MM.1S (cell line): ENCODE measurements around the gene HTR5A.

Experiments
- DNase-seq: peaks from one replicate; pipeline ENCODE4 v3.0.0-alpha.2; 2015
- H2AFZ ChIP-seq: fragments of 300-600 bp; sonication (generic); 2 replicates; pipeline ENCODE4 v1.6.0; 2016; ENCODE audit warnings: antibody characterized with exemption, low read length
- H3F3A ChIP-seq: fragments of 300-600 bp; sonication (generic); 2 replicates; pipeline ENCODE4 v1.6.1; 2016; ENCODE audit warnings: mild to moderate bottlenecking, antibody characterized with exemption, low read length, moderate library complexity, mixed read lengths; ENCODE audit not compliant: insufficient read depth
- H3K27ac ChIP-seq: fragments of 300-600 bp; sonication (generic); 2 replicates; pipeline ENCODE4 v1.5.1; 2016; ENCODE audit warnings: mild to moderate bottlenecking, low read length
- H3K27me3 ChIP-seq: fragments of 300-600 bp; sonication (generic); replicated peaks from 2 replicates; pipeline ENCODE4 v1.6.0; 2016; ENCODE audit warnings: low read length; ENCODE audit not compliant: insufficient read depth
- H3K36me3 ChIP-seq: fragments of 300-600 bp; sonication (generic); replicated peaks from 2 replicates; pipeline ENCODE4 v1.6.1; 2016; ENCODE audit warnings: mild to moderate bottlenecking, low read length, mixed read lengths; ENCODE audit not compliant: insufficient read depth
- H3K4me1 ChIP-seq: fragments of 300-600 bp; sonication (generic); 2 replicates; pipeline ENCODE4 v1.6.1; 2016; ENCODE audit warnings: low read length, mixed read lengths
- H3K4me2 ChIP-seq: fragments of 300-600 bp; sonication (generic); 2 replicates; pipeline ENCODE4 v1.6.0; 2016; ENCODE audit warnings: low read depth, low read length
- H3K4me3 ChIP-seq: fragments of 300-600 bp; sonication (generic); 2 replicates; pipeline ENCODE4 v1.5.1; 2016; ENCODE audit warnings: low read length, mixed read lengths
- H3K79me2 ChIP-seq: fragments of 300-600 bp; sonication (generic); 2 replicates; pipeline ENCODE4 v1.6.1; 2016; ENCODE audit warnings: mixed run types, low read length, mixed read lengths
- H3K9ac ChIP-seq: fragments of 300-600 bp; sonication (generic); 2 replicates; pipeline ENCODE4 v1.6.1; 2016; ENCODE audit warnings: low read length, mixed read lengths
- H3K9me2 ChIP-seq: fragments of 300-600 bp; sonication (generic); replicated peaks from 2 replicates; pipeline ENCODE4 v1.6.1; 2016; ENCODE audit warnings: mild to moderate bottlenecking, low read length, mixed read lengths; ENCODE audit not compliant: insufficient read depth
- H3K9me3 ChIP-seq: fragments of 300-600 bp; sonication (generic); replicated peaks from 2 replicates; pipeline ENCODE4 v1.6.1; 2016; ENCODE audit warnings: mild to moderate bottlenecking, low read length, mixed read lengths; ENCODE audit not compliant: insufficient read depth
- H4K20me1 ChIP-seq: fragments of 300-600 bp; sonication (generic); 2 replicates; pipeline ENCODE4 v1.6.1; 2016; ENCODE audit warnings: mild to moderate bottlenecking, low read length, moderate library complexity, mixed read lengths; ENCODE audit not compliant: insufficient read depth
- CTCF ChIP-seq: fragments of 300-600 bp; sonication (generic); IDR thresholded peaks from 2 replicates; pipeline ENCODE4 v1.5.1; 2016; ENCODE audit warnings: antibody characterized with exemption, low read length, mixed read lengths
- EZH2 ChIP-seq: fragments of 300-600 bp; sonication (generic); optimal IDR thresholded peaks from 2 replicates; pipeline ENCODE3; 2017; ENCODE audit warnings: low read depth, mild to moderate bottlenecking, antibody characterized with exemption, low read length, mixed read lengths
- EZH2phosphoT487 ChIP-seq: fragments of 300-600 bp; sonication (generic); IDR thresholded peaks from 2 replicates; pipeline ENCODE4 v1.6.1; 2018; ENCODE audit warnings: antibody characterized with exemption, low read length

HTR5A gene

GRCh38 chr7:155090684-155091083 is 20.6 kb downstream of the HTR5A start:
- no peaks in the 10 kb centered on the region for H3F3A ChIP-seq
- H2AFZ ChIP-seq, result no peak overlapping the region
- TF ChIP-seq EZH2 (no peak), CTCF (no peak), EZH2phosphoT487 (no peak)
- no peaks in the 10 kb centered on the region for H3K9me2 ChIP-seq
- H3K36me3 ChIP-seq, result no peaks in the 10 kb centered on the region
- no peaks in the 10 kb centered on the region for H3K79me2 ChIP-seq
- no peak overlapping the region for H3K9ac ChIP-seq
- H3K4me1 ChIP-seq, result no peaks in the 10 kb centered on the region
- no peaks in the 10 kb centered on the region for H3K27me3 ChIP-seq
- no peak overlapping the region for H3K4me3 ChIP-seq
- no peak for DNase-seq
- H4K20me1 ChIP-seq, result no peaks in the 10 kb centered on the region
- no peaks in the 10 kb centered on the region for H3K9me3 ChIP-seq
- no peak overlapping the region for H3K27ac ChIP-seq
- H3K4me2 ChIP-seq, result no peak overlapping the region

GRCh38 chr7:155093596-155093995 is 23.5 kb downstream of the HTR5A start:
- Histone ChIP-seq H3K36me3 (no peaks in the 10 kb centered on the region), H3K4me3 (no peak overlapping the region), H3F3A (no peaks in the 10 kb centered on the region), H3K9me3 (no peaks in the 10 kb centered on the region), H3K27ac (no peak overlapping the region), H3K27me3 (no peaks in the 10 kb centered on the region), H3K79me2 (no peaks in the 10 kb centered on the region), H3K4me1 (no peaks in the 10 kb centered on the region), H2AFZ (no peak overlapping the region), H4K20me1 (no peaks in the 10 kb centered on the region), H3K9me2 (no peaks in the 10 kb centered on the region), H3K9ac (no peak overlapping the region), H3K4me2 (no peak overlapping the region)
- TF ChIP-seq EZH2, result no peak
- TF ChIP-seq CTCF, result no peak
- no peak for TF ChIP-seq EZH2phosphoT487
- DNase-seq, result peak; percentile 54

- H3K9me3 ChIP-seq, result no peaks in the 10 kb centered on the region
- no peaks in the 10 kb centered on the region for H4K20me1 ChIP-seq
- no peaks in the 10 kb centered on the region for H3K4me1 ChIP-seq
- no peaks in the 10 kb centered on the region for H3K79me2 ChIP-seq
- no peaks in the 10 kb centered on the region for H3K9me2 ChIP-seq
- H3K36me3 ChIP-seq, result no peaks in the 10 kb centered on the region
- TF ChIP-seq CTCF (no peak), EZH2phosphoT487 (no peak), EZH2 (no peak)
- H3K4me2 ChIP-seq, result no peak overlapping the region
- no peaks in the 10 kb centered on the region for H3K27me3 ChIP-seq
- no peak overlapping the region for H3K9ac ChIP-seq
- H3F3A ChIP-seq, result no peaks in the 10 kb centered on the region
- peak; percentile 35 for DNase-seq
- no peak overlapping the region for H3K4me3 ChIP-seq
- no peak overlapping the region for H2AFZ ChIP-seq
- no peak overlapping the region for H3K27ac ChIP-seq
Measured at GRCh38 chr7:155094636-155095135, 24.6 kb downstream of the HTR5A start.
